Measurements from ENCODE around the gene ACO1. TPM values are rescaled to one million over a fixed set of nuclear protein-coding genes. Genes with fewer than 3 reads are reported as not detected.

ACO1 gene
- total and polyA plus RNA-seq, 9 of the 15 experiments (the other 6 are each of a cell fraction or from before 2014, with no cell fraction given): 0.96 to 29.7 (median 16.9) TPM

- intact Hi-C loops (cut with micrococcal nuclease) (no loop called here), in situ Hi-C loops (cut with MboI) (no loop called here)
- Histone ChIP-seq H3K9me3 (replicated peaks; ENCODE audit: control insufficient read depth, insufficient read depth, low read depth, low read length) (no peaks in the 10 kb centered on the region), H3K79me2 (ENCODE audit: control insufficient read depth, insufficient read depth, low read length) (no peaks in the 10 kb centered on the region), H4K20me1 (replicated peaks; ENCODE audit: control insufficient read depth, insufficient read depth, low read length) (no peaks in the 10 kb centered on the region), H3K4me3 (no peak overlapping the region), H2AFZ (ENCODE audit: low read depth, low read length) (no peak overlapping the region), H3K9ac (ENCODE audit: insufficient read depth in 1 of 2, low read depth in 2 of 2, low read length in 2 of 2) (no peak overlapping the region), H3K4me2 (ENCODE audit: insufficient read depth, low read length) (no peak overlapping the region), H3K27ac (ENCODE audit: extremely low read depth, low read depth, low read length) (no peak overlapping the region), H3K27me3 (ENCODE audit: control insufficient read depth in 2 of 2, insufficient read depth in 2 of 2, low read length in 2 of 2) (no peaks in the 10 kb centered on the region), H3K4me1 (replicated peaks in 1 of 2; ENCODE audit: control insufficient read depth in 2 of 2, insufficient read depth in 2 of 2, low read length in 2 of 2) (no peaks in the 10 kb centered on the region), H3K9me1 (ENCODE audit: control insufficient read depth, insufficient read depth, low read length) (no peaks in the 10 kb centered on the region), H3K36me3 (ENCODE audit: control insufficient read depth, insufficient read depth, low read length) (no peaks in the 10 kb centered on the region)
- ChIA-PET POLR2A (interaction anchor here (0.5 to 0.7 kb wide), 2 partner anchors 23 to 47 kb away, joined by 3 read pairs; no protein-coding TSS in a partner anchor), CTCF (ENCODE audit: low intra/inter-chr PET ratio) (no interaction called here)
- BruUV-seq (replicated peaks): no TSS peak
- TF ChIP-seq ATF3 (IDR thresholded peaks at IDR 0.05) (peak; percentile 50; the same call in 1 of the 2 replicates), ATF3 (CRISPR knock-in tag; conservative IDR thresholded peaks at IDR 0.05) (no peak), BACH1 (tag; IDR thresholded peaks at IDR 0.05) (no peak), ATF7 (IDR thresholded peaks at IDR 0.05) (0 out of 2 replicates have a peak, but pooled peaks have one; percentile 25)
- no peak for DNase-seq (ENCODE audit: extremely low read depth in 1 of 4, low spot score in 3 of 4)
- WGBS (ENCODE audit: insufficient coverage, low coverage, missing lambda C conversion rate): 3% methylated on average over 3 of the region's 3 CpGs
- no peak for FAIRE-seq
- no peak for ATAC-seq
Measured at GRCh38 chr9:32487981-32488380, 103.5 kb downstream of the ACO1 start.

GRCh38 chr9:32490601-32491000 is 106.2 kb downstream of the ACO1 start:
- 44% methylated on average over 3 of the region's 3 CpGs for WGBS (ENCODE audit: insufficient coverage, low coverage, missing lambda C conversion rate)
- no TSS peak for BruUV-seq (replicated peaks)

More at GRCh38 chr9:32490601-32491000, 106.2 kb downstream of the ACO1 start:
- Histone ChIP-seq H3K9me1 (ENCODE audit: control insufficient read depth, insufficient read depth, low read length) (no peaks in the 10 kb centered on the region), H3K4me1 (replicated peaks in 1 of 2; ENCODE audit: control insufficient read depth in 2 of 2, insufficient read depth in 2 of 2, low read length in 2 of 2) (no peaks in the 10 kb centered on the region), H3K36me3 (ENCODE audit: control insufficient read depth, insufficient read depth, low read length) (no peaks in the 10 kb centered on the region), H3K9ac (ENCODE audit: insufficient read depth in 1 of 2, low read depth in 2 of 2, low read length in 2 of 2) (no peak overlapping the region), H3K27me3 (ENCODE audit: control insufficient read depth in 2 of 2, insufficient read depth in 2 of 2, low read length in 2 of 2) (no peaks in the 10 kb centered on the region), H3K79me2 (ENCODE audit: control insufficient read depth, insufficient read depth, low read length) (no peaks in the 10 kb centered on the region), H4K20me1 (replicated peaks; ENCODE audit: control insufficient read depth, insufficient read depth, low read length) (no peaks in the 10 kb centered on the region), H3K4me3 (no peak overlapping the region), H3K4me2 (ENCODE audit: insufficient read depth, low read length) (no peak overlapping the region), H3K27ac (ENCODE audit: extremely low read depth, low read depth, low read length) (no peak overlapping the region), H2AFZ (ENCODE audit: low read depth, low read length) (no peak overlapping the region), H3K9me3 (replicated peaks; ENCODE audit: control insufficient read depth, insufficient read depth, low read depth, low read length) (no peaks in the 10 kb centered on the region)
- ATAC-seq (no peak), DNase-seq (ENCODE audit: extremely low read depth in 1 of 4, low spot score in 3 of 4) (no peak), FAIRE-seq (no peak)
- CTCF ChIA-PET (ENCODE audit: low intra/inter-chr PET ratio): no interaction called here
- intact Hi-C loops (cut with micrococcal nuclease): no loop called here
- no peak for TF ChIP-seq TEAD2 (tag; IDR thresholded peaks at IDR 0.05)
- no peak for TF ChIP-seq ZBTB5 (IDR thresholded peaks at IDR 0.05)
- no peak for TF ChIP-seq ZNF311 (CRISPR knock-in tag; IDR thresholded peaks at IDR 0.05)
- no peak for TF ChIP-seq MXD1 (CRISPR knock-in tag; IDR thresholded peaks at IDR 0.05; ENCODE audit: borderline replicate concordance, poor library complexity, severe bottlenecking)
- no peak for TF ChIP-seq BRCA1 (IDR thresholded peaks at IDR 0.05)
- TF ChIP-seq BRCA1 (CRISPR knock-in tag; IDR thresholded peaks at IDR 0.05): no peak
- no peak for TF ChIP-seq ZSCAN29 (IDR thresholded peaks at IDR 0.05)
- TF ChIP-seq DIDO1 (tag; IDR thresholded peaks at IDR 0.05; ENCODE audit: low read depth): no peak
- no peak for TF ChIP-seq ZNF239 (CRISPR knock-in tag; IDR thresholded peaks at IDR 0.05)
- in situ Hi-C loops (cut with MboI): no loop called here
- POLR2A ChIA-PET: no interaction called here

Data from K562 (cell line).